NCI-H69 (cell line): ENCODE results near the gene CLIP1.
"Not testable (repeated sequence)": the region's sequence is repeated elsewhere in the genome, so short reads cannot be mapped to it uniquely, and the experiment has no call there.

Experiments used
- DNase-seq: peaks from one replicate; lab custom pipeline; 2025; lab: John Stamatoyannopoulos, UW

Gene CLIP1

GRCh38 chr12:122395319-122395718 is 27.1 kb downstream of the CLIP1 start:
- DNase-seq, result no peak

- DNase-seq, result no peak
Measured at GRCh38 chr12:122394626-122395194, 27.8 kb downstream of the CLIP1 start.

- DNase-seq, result no peak
Measured at GRCh38 chr12:122393817-122394216, 28.7 kb downstream of the CLIP1 start.

GRCh38 chr12:122392411-122392810 is 30.1 kb downstream of the CLIP1 start:
- DNase-seq, result no peak

- no peak for DNase-seq
Measured at GRCh38 chr12:122389677-122390076, 32.8 kb downstream of the CLIP1 start.

- no peak for DNase-seq
Measured at GRCh38 chr12:122387887-122388286, 34.6 kb downstream of the CLIP1 start.

GRCh38 chr12:122385171-122386016 is 37.1 kb downstream of the CLIP1 start:
- DNase-seq, result no peak

- no peak for DNase-seq
Measured at GRCh38 chr12:122382919-122383350, 39.5 kb downstream of the CLIP1 start.

- no peak for DNase-seq
Measured at GRCh38 chr12:122381021-122381420, 41.4 kb downstream of the CLIP1 start.

GRCh38 chr12:122376751-122377150 is 45.7 kb downstream of the CLIP1 start:
- not testable (repeated sequence) for DNase-seq

- no peak for DNase-seq
Measured at GRCh38 chr12:122374707-122375106, 47.8 kb downstream of the CLIP1 start.

- no peak for DNase-seq
Measured at GRCh38 chr12:122371475-122372045, 50.9 kb downstream of the CLIP1 start.

- DNase-seq, result peak; percentile 69
Measured at GRCh38 chr12:122368361-122369073, 54.0 kb downstream of the CLIP1 start.

GRCh38 chr12:122367632-122368031 is 54.8 kb downstream of the CLIP1 start:
- DNase-seq, result not testable (repeated sequence)

- DNase-seq, result peak; percentile 34
Measured at GRCh38 chr12:122366685-122367475, 55.6 kb downstream of the CLIP1 start.

- DNase-seq, result not testable (repeated sequence)
Measured at GRCh38 chr12:122365226-122365625, 57.2 kb downstream of the CLIP1 start.

- no peak for DNase-seq
Measured at GRCh38 chr12:122363782-122364181, 58.7 kb downstream of the CLIP1 start.

GRCh38 chr12:122362755-122363154 is 59.7 kb downstream of the CLIP1 start:
- no peak for DNase-seq

- not testable (repeated sequence) for DNase-seq
Measured at GRCh38 chr12:122358403-122358802, 64.1 kb downstream of the CLIP1 start.

- not testable (repeated sequence) for DNase-seq
Measured at GRCh38 chr12:122357536-122357935, 64.9 kb downstream of the CLIP1 start.

- not testable (repeated sequence) for DNase-seq
Measured at GRCh38 chr12:122356991-122357390, 65.5 kb downstream of the CLIP1 start.
